K562 (cell line): ENCODE results near the gene MYRFL. TPM values are rescaled to one million over a fixed set of nuclear protein-coding genes. Genes with fewer than 3 reads are reported as not detected.

ENCODE experiments used
- polyA plus RNA-seq, 8 experiments: library from polyadenylated mRNA; depleted of rRNA in 4 of 8; stranded (reverse) in 5 of 8; unstranded in 3 of 8; fragments of >200 nt; fragmentation: Nextera tagmentation in 2 of 8; fragmentation: Illumina TruSeq in 1 of 8; extraction: Ambion mirVana in 2 of 8; extraction: Trizol in 1 of 8; gene quantifications; 2 replicates each; pipeline versions ENCODE4 v1.2.1 to v1.2.3, GENCODE V29; 2011 to 2014; ENCODE audit warnings: inconsistent platforms in 1 of 8, missing spikeins in 1 of 8
- total RNA-seq, 7 experiments: library from RNA; depleted of rRNA in 6 of 7; stranded (reverse); fragments of >200 nt in 6 of 7; fragmentation: Illumina TruSeq in 2 of 7; extraction: Trizol in 2 of 7; gene quantifications; 2 replicates each; pipeline versions ENCODE4 v1.2.1 to v1.2.3, GENCODE V29; 2011 to 2021; ENCODE audit warnings: low replicate concordance in 1 of 7
- TF ChIP-seq, protein P1 (sequence below): fragments of 250-450 bp; sonication (Bioruptor Pico); IDR thresholded peaks from 2 replicates; pipeline ENCODE4 v1.4.0; 2020
- TF ChIP-seq, protein P2 (sequence below): sonication (generic); formaldehyde crosslinking; IDR thresholded peaks from 2 replicates; pipeline ENCODE4 v1.9.0; 2022; ENCODE audit warnings: mild to moderate bottlenecking, missing genetic modification reagents
- TF ChIP-seq, protein P3 (sequence below): fragments of 450-650 bp; conservative IDR thresholded peaks from 2 replicates; pipeline ENCODE4 v1.6.1; 2016; ENCODE audit warnings: missing genetic modification characterization, low read depth, mild to moderate bottlenecking, missing compliant biosample characterization, moderate library complexity

Gene MYRFL
- total and polyA plus RNA-seq, 9 of the 15 experiments (the other 6 are each of a cell fraction or from before 2014, with no cell fraction given): not detected

DNA sequence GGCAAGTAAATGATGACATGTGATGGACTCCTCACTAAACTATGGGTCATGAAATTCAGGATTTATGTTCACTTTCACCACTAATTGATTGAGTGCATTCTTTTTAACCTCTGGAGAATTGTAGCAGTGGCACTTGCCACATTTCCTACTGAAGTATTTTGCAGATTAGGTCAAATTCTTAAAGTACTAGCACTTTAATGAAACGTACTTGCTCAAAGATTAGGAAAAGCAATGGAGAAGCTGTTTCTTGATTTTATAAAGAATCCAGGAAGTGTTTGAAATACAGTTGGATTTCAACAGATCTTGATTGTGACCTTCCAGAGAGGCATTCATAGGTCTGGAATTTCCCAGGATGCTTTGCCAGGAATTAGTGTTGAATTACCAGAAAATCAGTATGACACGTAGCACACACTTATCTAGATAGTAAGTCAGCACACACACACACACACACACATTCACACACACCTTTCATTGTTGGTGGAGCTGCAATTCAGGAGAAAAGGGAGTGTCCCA, 162.6 kb downstream of the MYRFL start (continued):
- TF ChIP-seq, protein P1, sequence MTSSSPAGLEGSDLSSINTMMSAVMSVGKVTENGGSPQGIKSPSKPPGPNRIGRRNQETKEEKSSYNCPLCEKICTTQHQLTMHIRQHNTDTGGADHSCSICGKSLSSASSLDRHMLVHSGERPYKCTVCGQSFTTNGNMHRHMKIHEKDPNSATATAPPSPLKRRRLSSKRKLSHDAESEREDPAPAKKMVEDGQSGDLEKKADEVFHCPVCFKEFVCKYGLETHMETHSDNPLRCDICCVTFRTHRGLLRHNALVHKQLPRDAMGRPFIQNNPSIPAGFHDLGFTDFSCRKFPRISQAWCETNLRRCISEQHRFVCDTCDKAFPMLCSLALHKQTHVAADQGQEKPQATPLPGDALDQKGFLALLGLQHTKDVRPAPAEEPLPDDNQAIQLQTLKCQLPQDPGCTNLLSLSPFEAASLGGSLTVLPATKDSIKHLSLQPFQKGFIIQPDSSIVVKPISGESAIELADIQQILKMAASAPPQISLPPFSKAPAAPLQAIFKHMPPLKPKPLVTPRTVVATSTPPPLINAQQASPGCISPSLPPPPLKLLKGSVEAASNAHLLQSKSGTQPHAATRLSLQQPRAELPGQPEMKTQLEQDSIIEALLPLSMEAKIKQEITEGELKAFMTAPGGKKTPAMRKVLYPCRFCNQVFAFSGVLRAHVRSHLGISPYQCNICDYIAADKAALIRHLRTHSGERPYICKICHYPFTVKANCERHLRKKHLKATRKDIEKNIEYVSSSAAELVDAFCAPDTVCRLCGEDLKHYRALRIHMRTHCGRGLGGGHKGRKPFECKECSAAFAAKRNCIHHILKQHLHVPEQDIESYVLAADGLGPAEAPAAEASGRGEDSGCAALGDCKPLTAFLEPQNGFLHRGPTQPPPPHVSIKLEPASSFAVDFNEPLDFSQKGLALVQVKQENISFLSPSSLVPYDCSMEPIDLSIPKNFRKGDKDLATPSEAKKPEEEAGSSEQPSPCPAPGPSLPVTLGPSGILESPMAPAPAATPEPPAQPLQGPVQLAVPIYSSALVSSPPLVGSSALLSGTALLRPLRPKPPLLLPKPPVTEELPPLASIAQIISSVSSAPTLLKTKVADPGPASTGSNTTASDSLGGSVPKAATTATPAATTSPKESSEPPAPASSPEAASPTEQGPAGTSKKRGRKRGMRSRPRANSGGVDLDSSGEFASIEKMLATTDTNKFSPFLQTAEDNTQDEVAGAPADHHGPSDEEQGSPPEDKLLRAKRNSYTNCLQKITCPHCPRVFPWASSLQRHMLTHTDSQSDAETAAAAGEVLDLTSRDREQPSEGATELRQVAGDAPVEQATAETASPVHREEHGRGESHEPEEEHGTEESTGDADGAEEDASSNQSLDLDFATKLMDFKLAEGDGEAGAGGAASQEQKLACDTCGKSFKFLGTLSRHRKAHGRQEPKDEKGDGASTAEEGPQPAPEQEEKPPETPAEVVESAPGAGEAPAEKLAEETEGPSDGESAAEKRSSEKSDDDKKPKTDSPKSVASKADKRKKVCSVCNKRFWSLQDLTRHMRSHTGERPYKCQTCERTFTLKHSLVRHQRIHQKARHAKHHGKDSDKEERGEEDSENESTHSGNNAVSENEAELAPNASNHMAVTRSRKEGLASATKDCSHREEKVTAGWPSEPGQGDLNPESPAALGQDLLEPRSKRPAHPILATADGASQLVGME: no peak
- TF ChIP-seq, protein P2, sequence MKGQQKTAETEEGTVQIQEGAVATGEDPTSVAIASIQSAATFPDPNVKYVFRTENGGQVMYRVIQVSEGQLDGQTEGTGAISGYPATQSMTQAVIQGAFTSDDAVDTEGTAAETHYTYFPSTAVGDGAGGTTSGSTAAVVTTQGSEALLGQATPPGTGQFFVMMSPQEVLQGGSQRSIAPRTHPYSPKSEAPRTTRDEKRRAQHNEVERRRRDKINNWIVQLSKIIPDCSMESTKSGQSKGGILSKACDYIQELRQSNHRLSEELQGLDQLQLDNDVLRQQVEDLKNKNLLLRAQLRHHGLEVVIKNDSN: no peak
- TF ChIP-seq, protein P3, sequence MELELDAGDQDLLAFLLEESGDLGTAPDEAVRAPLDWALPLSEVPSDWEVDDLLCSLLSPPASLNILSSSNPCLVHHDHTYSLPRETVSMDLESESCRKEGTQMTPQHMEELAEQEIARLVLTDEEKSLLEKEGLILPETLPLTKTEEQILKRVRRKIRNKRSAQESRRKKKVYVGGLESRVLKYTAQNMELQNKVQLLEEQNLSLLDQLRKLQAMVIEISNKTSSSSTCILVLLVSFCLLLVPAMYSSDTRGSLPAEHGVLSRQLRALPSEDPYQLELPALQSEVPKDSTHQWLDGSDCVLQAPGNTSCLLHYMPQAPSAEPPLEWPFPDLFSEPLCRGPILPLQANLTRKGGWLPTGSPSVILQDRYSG (tag): no peak
